ENCODE measurements around the gene CNTN5. TPM values are rescaled to one million over a fixed set of nuclear protein-coding genes. Genes with fewer than 3 reads are reported as not detected.

CNTN5 gene
- total RNA-seq, 1 donor from 2014 or later, result 3.2 TPM

- H3K27me3 Mint-ChIP-seq, result peaks cover 3% of the 10 kb centered on the region
- no peak overlapping the region for H3K27ac Mint-ChIP-seq
- no peak for TF ChIP-seq CTCF (conservative IDR thresholded peaks at IDR 0.05)
- peaks cover 5% of the 10 kb centered on the region for H3K9me3 Mint-ChIP-seq
- H3K4me3 Mint-ChIP-seq, result no peak overlapping the region
- no peak for DNase-seq (ENCODE audit: extremely low spot score, unreplicated experiment)
- no peaks in the 10 kb centered on the region for H3K36me3 Mint-ChIP-seq
- no peaks in the 10 kb centered on the region for H3K4me1 Mint-ChIP-seq (ENCODE audit: unreplicated experiment)
Observed at GRCh38 chr11:100105982-100106358, 1085.2 kb downstream of the CNTN5 start.

DNA sequence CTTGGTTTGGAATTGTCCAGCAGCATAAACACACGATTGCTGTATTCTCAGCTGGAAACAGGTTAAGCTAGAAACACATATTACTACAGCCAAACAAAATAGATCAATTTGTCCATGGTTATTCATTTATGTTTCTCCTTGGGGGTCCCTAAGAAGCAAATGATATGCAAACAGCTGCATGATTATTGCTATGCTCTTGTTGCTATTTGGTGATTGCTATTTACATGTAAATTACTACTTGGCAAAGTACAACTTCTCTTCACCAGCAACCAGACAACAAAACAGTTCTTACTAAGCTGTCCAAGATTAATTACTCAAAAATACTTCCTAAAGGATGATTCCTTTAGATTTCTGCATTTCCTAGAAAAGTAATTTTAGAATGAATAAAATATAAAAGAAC lies 1098.4 kb downstream of the CNTN5 start:
- no peaks in the 10 kb centered on the region for H3K9me3 Mint-ChIP-seq
- H3K4me3 Mint-ChIP-seq, result no peak overlapping the region
- DNase-seq (ENCODE audit: extremely low spot score, unreplicated experiment), result no peak
- H3K36me3 Mint-ChIP-seq, result no peaks in the 10 kb centered on the region
- no peaks in the 10 kb centered on the region for H3K27me3 Mint-ChIP-seq
- no peak overlapping the region for H3K27ac Mint-ChIP-seq
- no peak for TF ChIP-seq CTCF (conservative IDR thresholded peaks at IDR 0.05)
- H3K4me1 Mint-ChIP-seq (ENCODE audit: unreplicated experiment), result no peaks in the 10 kb centered on the region

DNA sequence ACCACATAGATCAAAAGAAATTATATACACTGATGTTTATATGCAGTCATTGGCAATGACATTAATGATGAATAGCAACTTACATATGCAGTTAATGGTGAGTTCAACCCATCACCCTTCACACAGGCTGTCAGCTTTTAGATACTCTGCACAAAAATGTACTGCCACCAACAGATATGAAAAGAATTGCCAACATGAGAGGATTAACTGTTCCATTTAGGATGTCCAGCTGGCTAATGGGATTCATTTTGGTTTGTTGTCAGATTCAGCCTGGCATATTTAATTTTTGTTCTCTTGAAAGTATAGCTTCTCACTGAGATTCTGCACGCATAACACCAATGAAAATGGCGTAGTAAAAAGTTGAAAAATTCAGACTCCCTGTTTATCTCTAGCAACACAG lies 1112.4 kb downstream of the CNTN5 start:
- no peaks in the 10 kb centered on the region for H3K27me3 Mint-ChIP-seq

GRCh38 chr11:100141201-100141600 lies 1120.5 kb downstream of the CNTN5 start:
- TF ChIP-seq CTCF (conservative IDR thresholded peaks at IDR 0.05), result no peak
- no peak for DNase-seq (ENCODE audit: extremely low spot score, unreplicated experiment)
- H3K4me3 Mint-ChIP-seq, result no peak overlapping the region

More for the DNA sequence above, 1112.4 kb downstream of the CNTN5 start:
- Mint-ChIP-seq H3K4me3 (no peak overlapping the region), H3K27ac (no peak overlapping the region), H3K4me1 (ENCODE audit: unreplicated experiment) (no peaks in the 10 kb centered on the region), H3K36me3 (no peaks in the 10 kb centered on the region), H3K9me3 (peaks cover 4% of the 10 kb centered on the region)
- DNase-seq (ENCODE audit: extremely low spot score, unreplicated experiment), result no peak
- no peak for TF ChIP-seq CTCF (conservative IDR thresholded peaks at IDR 0.05)

DNA sequence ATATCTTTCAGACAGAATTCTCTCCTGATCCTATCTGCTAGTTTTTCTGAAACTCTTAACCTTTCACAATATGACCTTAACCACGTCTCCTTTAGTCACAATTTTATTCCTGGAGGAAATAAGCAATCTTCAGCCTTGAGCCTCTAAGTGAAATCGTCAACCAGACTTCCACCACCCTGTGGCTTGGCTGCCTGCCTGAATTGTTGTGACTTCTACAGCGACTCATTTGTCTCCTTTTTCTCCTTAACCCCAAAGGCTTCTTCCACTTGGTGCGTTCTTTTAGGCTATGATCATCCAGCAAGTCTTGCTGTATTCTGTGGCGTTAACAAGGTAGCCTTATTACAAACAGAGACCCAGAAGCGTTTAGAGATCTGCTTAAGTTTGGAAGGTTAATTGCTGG lies 1131.2 kb downstream of the CNTN5 start:
- Mint-ChIP-seq H3K9me3 (no peaks in the 10 kb centered on the region), H3K4me3 (no peak overlapping the region), H3K27ac (no peak overlapping the region), H3K36me3 (no peaks in the 10 kb centered on the region), H3K4me1 (ENCODE audit: unreplicated experiment) (peaks cover 4% of the 10 kb centered on the region), H3K27me3 (no peaks in the 10 kb centered on the region)
- no peak for TF ChIP-seq CTCF (conservative IDR thresholded peaks at IDR 0.05)
- DNase-seq (ENCODE audit: extremely low spot score, unreplicated experiment), result no peak

More at GRCh38 chr11:100141201-100141600, 1120.5 kb downstream of the CNTN5 start:
- no peaks in the 10 kb centered on the region for H3K27me3 Mint-ChIP-seq
- H3K27ac Mint-ChIP-seq, result no peak overlapping the region
- no peaks in the 10 kb centered on the region for H3K36me3 Mint-ChIP-seq
- H3K9me3 Mint-ChIP-seq, result no peaks in the 10 kb centered on the region
- no peaks in the 10 kb centered on the region for H3K4me1 Mint-ChIP-seq (ENCODE audit: unreplicated experiment)

DNA sequence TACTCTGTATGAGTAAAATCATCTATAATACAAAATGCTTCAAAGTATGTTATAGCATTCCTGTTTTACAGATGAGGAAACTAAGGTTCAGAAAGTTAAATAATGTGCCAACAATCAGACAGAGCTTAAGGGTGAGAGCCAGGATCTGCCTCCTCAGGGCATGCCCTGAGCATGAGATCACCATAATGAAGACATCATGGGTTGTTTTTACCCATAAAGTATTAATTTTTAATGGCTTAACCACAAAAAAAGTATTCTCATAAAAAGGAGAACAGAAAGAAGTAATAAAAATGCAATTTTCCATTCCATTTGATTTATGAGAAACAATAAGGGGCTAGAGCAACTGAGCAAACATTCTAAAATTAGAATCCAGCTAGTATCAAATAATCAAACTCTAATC lies 1132.0 kb downstream of the CNTN5 start:
- no peaks in the 10 kb centered on the region for H3K36me3 Mint-ChIP-seq
- H3K27ac Mint-ChIP-seq, result no peak overlapping the region

More for the DNA sequence above, 1132.0 kb downstream of the CNTN5 start:
- TF ChIP-seq CTCF (conservative IDR thresholded peaks at IDR 0.05), result no peak
- no peaks in the 10 kb centered on the region for H3K27me3 Mint-ChIP-seq
- no peak for DNase-seq (ENCODE audit: extremely low spot score, unreplicated experiment)
- H3K4me1 Mint-ChIP-seq (ENCODE audit: unreplicated experiment), result peaks cover 4% of the 10 kb centered on the region
- no peak overlapping the region for H3K4me3 Mint-ChIP-seq
- no peaks in the 10 kb centered on the region for H3K9me3 Mint-ChIP-seq
